ENCODE measurements around the gene CLIP2.
A peak's percentile ranks its signal among the peaks of the same experiment; 100 is the strongest.
"Not testable (repeated sequence)": the region's sequence is repeated elsewhere in the genome, so short reads cannot be mapped to it uniquely, and the experiment has no call there.

The CLIP2 gene

GRCh38 chr7:74337926-74338325 lies 48.7 kb downstream of the CLIP2 start:
- TF ChIP-seq JUND (IDR thresholded peaks at IDR 0.05; ENCODE audit: low read depth) = no peak
- DNase-seq (ENCODE audit: low read depth in 1 of 2, low spot score in 1 of 2) = no peak

GRCh38 chr7:74338366-74339108 lies 49.3 kb downstream of the CLIP2 start:
- TF ChIP-seq JUND (IDR thresholded peaks at IDR 0.05; ENCODE audit: low read depth) = no peak
- in situ Hi-C loops (cut with HindIII; ENCODE audit: low pct_unique_long_range_greater_than_20kb, low sequenced_read_pairs) = no loop called here
- no peak for DNase-seq (ENCODE audit: low read depth in 1 of 2, low spot score in 1 of 2)

More at GRCh38 chr7:74337926-74338325, 48.7 kb downstream of the CLIP2 start:
- in situ Hi-C loops (cut with HindIII; ENCODE audit: low pct_unique_long_range_greater_than_20kb, low sequenced_read_pairs) = no loop called here

DNA sequence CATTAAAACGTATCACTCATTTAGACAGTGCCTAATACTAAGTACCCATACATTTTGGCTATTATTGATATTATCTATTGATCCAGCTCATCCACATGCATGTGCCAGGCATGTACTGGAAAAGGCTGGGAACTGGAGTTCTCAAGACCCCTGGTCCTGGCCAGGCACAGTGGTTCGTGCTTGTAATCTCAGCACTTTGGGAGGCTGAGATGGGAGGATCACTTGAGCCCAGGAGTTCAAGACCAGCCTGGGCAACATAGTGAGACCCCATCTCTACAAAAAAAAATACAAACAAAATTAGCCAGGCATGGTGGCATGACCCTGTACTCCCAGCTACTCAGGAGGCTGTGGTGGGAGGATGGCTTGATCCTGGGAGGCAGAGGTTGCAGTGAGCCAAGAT lies 50.4 kb downstream of the CLIP2 start:
- in situ Hi-C loops (cut with HindIII; ENCODE audit: low pct_unique_long_range_greater_than_20kb, low sequenced_read_pairs); DNase-seq (ENCODE audit: low read depth in 1 of 2, low spot score in 1 of 2): not testable (repeated sequence)

DNA sequence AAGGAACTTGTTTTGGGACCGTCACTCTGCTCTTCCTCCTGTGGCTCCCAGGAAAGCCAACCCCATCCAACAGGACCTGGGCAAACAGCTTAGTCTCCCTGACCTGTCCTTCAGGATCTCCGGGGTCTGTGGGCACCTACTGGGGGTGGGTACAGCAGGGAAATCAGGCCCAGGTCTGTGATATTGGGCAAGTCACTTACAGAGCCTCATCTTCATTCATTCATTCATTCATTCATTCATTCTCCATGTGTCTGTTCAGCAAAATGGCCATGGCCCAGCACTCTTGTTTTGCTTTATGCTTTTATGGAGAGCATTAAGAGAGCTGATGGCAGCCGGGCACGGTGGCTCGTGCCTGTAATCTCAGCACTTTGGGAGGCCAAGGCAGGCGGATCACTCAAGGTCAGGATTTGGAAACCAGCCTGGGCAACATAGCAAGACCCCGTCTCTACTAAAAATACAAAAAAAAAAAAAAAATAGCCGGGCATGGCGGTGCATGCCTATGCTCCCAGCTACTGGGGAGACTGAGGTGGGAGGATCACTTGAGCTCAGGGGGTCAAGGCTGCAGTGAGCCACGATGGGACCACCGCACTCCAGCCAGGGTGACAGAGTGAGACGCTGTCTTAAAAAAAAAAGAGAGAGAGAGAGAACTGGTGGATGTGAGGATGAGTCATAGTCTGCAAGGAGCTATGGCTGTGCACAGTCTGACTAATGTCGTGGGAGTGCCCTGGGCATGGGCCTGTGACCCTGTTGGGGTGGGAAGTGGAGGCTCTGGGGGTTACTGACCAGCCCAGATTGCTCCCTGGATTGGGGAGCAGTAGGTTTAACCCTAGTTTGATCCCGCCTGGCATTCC lies 54.3 kb downstream of the CLIP2 start:
- in situ Hi-C loops (cut with HindIII; ENCODE audit: low pct_unique_long_range_greater_than_20kb, low sequenced_read_pairs) = no loop called here
- TF ChIP-seq JUND (IDR thresholded peaks at IDR 0.05; ENCODE audit: low read depth) = no peak
- DNase-seq (ENCODE audit: low read depth in 1 of 2, low spot score in 1 of 2) = no peak

DNA sequence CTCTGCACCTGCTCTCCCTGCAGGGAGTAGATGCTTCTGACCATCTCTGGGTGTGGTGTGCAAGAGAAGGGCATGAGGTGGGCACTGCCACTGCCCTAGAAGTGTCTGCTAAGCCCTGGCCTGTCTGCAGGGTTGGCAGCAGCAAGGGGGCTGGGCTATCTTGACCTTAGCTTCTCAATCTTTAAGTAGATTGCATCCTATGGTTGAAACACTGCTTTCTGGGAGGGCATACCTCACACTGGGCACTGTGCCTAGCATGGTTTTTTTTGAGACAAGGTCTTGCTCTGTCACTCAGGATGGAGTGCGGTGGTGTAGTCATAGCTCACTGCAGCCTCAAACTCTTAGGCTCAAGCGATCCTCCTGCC lies 54.9 kb downstream of the CLIP2 start:
- no peak for DNase-seq (ENCODE audit: low read depth in 1 of 2, low spot score in 1 of 2)
- in situ Hi-C loops (cut with HindIII; ENCODE audit: low pct_unique_long_range_greater_than_20kb, low sequenced_read_pairs) = no loop called here
- no peak for TF ChIP-seq JUND (IDR thresholded peaks at IDR 0.05; ENCODE audit: low read depth)

- DNase-seq (ENCODE audit: low read depth in 1 of 2, low spot score in 1 of 2) = no peak
- no peak for TF ChIP-seq JUND (IDR thresholded peaks at IDR 0.05; ENCODE audit: low read depth)
- in situ Hi-C loops (cut with HindIII; ENCODE audit: low pct_unique_long_range_greater_than_20kb, low sequenced_read_pairs) = no loop called here
Measured at GRCh38 chr7:74344786-74345185, 55.6 kb downstream of the CLIP2 start.

DNA sequence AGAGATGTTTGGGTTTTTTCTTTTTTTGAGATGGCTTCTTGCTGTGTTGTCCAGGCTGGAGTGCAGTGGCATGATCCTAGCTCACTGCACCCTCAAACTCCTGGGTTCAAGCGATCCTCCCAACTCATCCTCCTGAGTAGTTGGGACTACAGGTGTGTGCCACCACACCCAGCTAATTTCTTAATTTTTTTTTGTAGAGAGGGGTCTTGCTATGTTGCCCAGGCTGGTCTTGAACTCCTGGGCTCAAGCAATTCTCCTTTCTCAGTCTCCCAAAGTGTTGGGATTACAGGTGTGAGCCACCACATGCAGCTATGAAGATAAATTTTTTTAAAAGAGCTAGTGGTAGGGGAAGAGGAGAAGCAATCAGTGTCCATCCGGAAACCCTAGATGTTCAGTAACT lies 56.8 kb downstream of the CLIP2 start:
- in situ Hi-C loops (cut with HindIII; ENCODE audit: low pct_unique_long_range_greater_than_20kb, low sequenced_read_pairs) = no loop called here
- TF ChIP-seq JUND (IDR thresholded peaks at IDR 0.05; ENCODE audit: low read depth) = no peak
- no peak for DNase-seq (ENCODE audit: low read depth in 1 of 2, low spot score in 1 of 2)

DNA sequence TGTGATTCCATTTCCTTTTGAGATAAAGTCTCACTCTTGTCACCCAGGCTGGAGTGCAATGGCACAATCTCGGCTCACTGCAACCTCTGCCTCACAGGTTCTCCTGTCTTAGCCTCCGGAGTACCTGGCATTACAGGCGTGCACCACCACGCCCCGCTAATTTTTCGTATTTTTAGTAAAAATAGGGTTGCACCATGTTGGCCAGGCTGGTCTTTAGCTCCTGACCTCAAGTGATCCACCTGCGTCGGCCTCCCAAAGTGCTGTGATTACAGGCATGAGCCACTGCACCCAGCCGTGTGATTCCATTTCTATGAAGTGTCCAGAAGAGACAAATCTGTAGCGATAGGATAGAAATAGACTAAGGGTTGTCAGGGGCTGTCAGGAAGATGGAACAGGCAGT lies 60.4 kb downstream of the CLIP2 start:
- in situ Hi-C loops (cut with HindIII; ENCODE audit: low pct_unique_long_range_greater_than_20kb, low sequenced_read_pairs) = no loop called here
- no peak for DNase-seq (ENCODE audit: low read depth in 1 of 2, low spot score in 1 of 2)
- no peak for TF ChIP-seq JUND (IDR thresholded peaks at IDR 0.05; ENCODE audit: low read depth)

- TF ChIP-seq JUND (IDR thresholded peaks at IDR 0.05; ENCODE audit: low read depth) = no peak
- DNase-seq (ENCODE audit: low read depth in 1 of 2, low spot score in 1 of 2) = no peak
- in situ Hi-C loops (cut with HindIII; ENCODE audit: low pct_unique_long_range_greater_than_20kb, low sequenced_read_pairs) = no loop called here
Measured at GRCh38 chr7:74350751-74351150, 61.5 kb downstream of the CLIP2 start.

- no peak for TF ChIP-seq JUND (IDR thresholded peaks at IDR 0.05; ENCODE audit: low read depth)
- DNase-seq (ENCODE audit: low read depth in 1 of 2, low spot score in 1 of 2) = no peak
- in situ Hi-C loops (cut with HindIII; ENCODE audit: low pct_unique_long_range_greater_than_20kb, low sequenced_read_pairs) = no loop called here
Measured at GRCh38 chr7:74351836-74352235, 62.6 kb downstream of the CLIP2 start.

- in situ Hi-C loops (cut with HindIII; ENCODE audit: low pct_unique_long_range_greater_than_20kb, low sequenced_read_pairs) = not testable (repeated sequence)
Measured at GRCh38 chr7:74352551-74353138, 63.4 kb downstream of the CLIP2 start.

GRCh38 chr7:74354009-74354408 lies 64.8 kb downstream of the CLIP2 start:
- in situ Hi-C loops (cut with HindIII; ENCODE audit: low pct_unique_long_range_greater_than_20kb, low sequenced_read_pairs) = no loop called here
- no peak for DNase-seq (ENCODE audit: low read depth in 1 of 2, low spot score in 1 of 2)
- no peak for TF ChIP-seq JUND (IDR thresholded peaks at IDR 0.05; ENCODE audit: low read depth)

More at GRCh38 chr7:74352551-74353138, 63.4 kb downstream of the CLIP2 start:
- DNase-seq (ENCODE audit: low read depth in 1 of 2, low spot score in 1 of 2) = not testable (repeated sequence)

- TF ChIP-seq JUND (IDR thresholded peaks at IDR 0.05; ENCODE audit: low read depth) = no peak
- in situ Hi-C loops (cut with HindIII; ENCODE audit: low pct_unique_long_range_greater_than_20kb, low sequenced_read_pairs) = no loop called here
- peak in 1 of 2 experiments; percentile 44 for DNase-seq (ENCODE audit: low read depth in 1 of 2, low spot score in 1 of 2)
Measured at GRCh38 chr7:74355091-74355490, 65.9 kb downstream of the CLIP2 start.
